Upper lobe of right lung (tissue), 1 donor: ENCODE measurements around the gene RBM17. TPM values are rescaled to one million over a fixed set of nuclear protein-coding genes. Genes with fewer than 3 reads are reported as not detected.

Experiments used
- ATAC-seq: fragments of 200-7000 bp; cut with Tn5 transposase; one replicate; pipeline ENCODE4 v1.9.1; 2020; ENCODE audit warnings: mild to moderate bottlenecking, moderate library complexity
- DNase-seq: peaks from one replicate; pipeline ENCODE4 v3.0.0-alpha.2; 2020
- H3K27ac ChIP-seq: fragments of 200-600 bp; one replicate; pipeline ENCODE4 v1.8.0; 2022
- H3K27me3 ChIP-seq: fragments of 200-600 bp; one replicate; pipeline ENCODE4 v1.8.0; 2022; ENCODE audit warnings: mild to moderate bottlenecking
- H3K36me3 ChIP-seq: fragments of 200-600 bp; one replicate; pipeline ENCODE4 v1.8.0; 2022
- H3K4me1 ChIP-seq: fragments of 200-600 bp; one replicate; pipeline ENCODE4 v1.8.0; 2022
- H3K4me3 ChIP-seq: fragments of 200-600 bp; one replicate; pipeline ENCODE4 v1.8.0; 2022; ENCODE audit warnings: mild to moderate bottlenecking
- H3K9me3 ChIP-seq: fragments of 200-600 bp; one replicate; pipeline ENCODE4 v1.8.0; 2022
- intact Hi-C: fragments of 100-400 bp; cut with DNase I; formaldehyde crosslinking; loops from one replicate; pipeline ENCODE4 v1.11.0; 2022
- total RNA-seq: library from RNA; stranded (reverse); fragmentation: NEBNext Ultra II Directional; extraction: Animal tissue kit (Norgen Biotek cat#: 25700); gene quantifications from one replicate; pipeline ENCODE4 v1.2.1, GENCODE V29; 2021
- TF ChIP-seq, protein P1 (sequence below): fragments of 200-600 bp; IDR thresholded peaks from one replicate; pipeline ENCODE4 v1.8.0; 2022; ENCODE audit warnings: antibody characterized with exemption
- donor health status: DM: no; HTN: yes; CAD: no; lungs with severe emphysema.

Gene RBM17
- total RNA-seq, 1 donor from 2014 or later: 92.5 TPM

DNA sequence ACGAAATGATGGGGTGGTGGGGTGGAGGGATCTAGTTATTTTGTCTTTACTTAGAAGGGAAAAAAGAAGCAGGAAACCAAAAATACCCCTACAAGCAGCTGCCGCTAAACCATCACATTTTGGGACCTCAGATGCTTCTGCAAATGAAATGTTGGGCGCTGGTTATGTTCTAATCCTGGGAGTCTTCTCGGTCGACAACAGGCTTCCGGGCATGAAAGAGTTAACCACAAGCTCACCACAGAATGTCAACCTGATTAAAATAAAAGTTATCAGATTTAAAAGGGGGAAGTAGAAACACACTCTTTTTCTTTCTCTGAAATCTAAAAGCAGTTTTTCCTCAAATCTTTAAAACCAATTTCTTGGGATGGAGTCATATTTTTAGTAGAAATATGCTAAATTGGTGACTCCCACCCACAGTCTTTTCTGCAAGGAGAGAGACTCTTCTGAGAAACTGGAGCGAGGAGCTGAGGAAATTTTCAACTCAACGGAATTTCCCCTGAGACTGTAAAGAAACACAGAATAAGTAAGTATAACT is 43.5 kb upstream of the RBM17 start:
- Histone ChIP-seq H3K27me3 (no peaks in the 10 kb centered on the region), H3K27ac (no peak overlapping the region), H3K9me3 (no peaks in the 10 kb centered on the region), H3K4me3 (no peak overlapping the region), H3K36me3 (no peaks in the 10 kb centered on the region), H3K4me1 (peaks cover 3% of the 10 kb centered on the region)
- TF ChIP-seq, protein P1, sequence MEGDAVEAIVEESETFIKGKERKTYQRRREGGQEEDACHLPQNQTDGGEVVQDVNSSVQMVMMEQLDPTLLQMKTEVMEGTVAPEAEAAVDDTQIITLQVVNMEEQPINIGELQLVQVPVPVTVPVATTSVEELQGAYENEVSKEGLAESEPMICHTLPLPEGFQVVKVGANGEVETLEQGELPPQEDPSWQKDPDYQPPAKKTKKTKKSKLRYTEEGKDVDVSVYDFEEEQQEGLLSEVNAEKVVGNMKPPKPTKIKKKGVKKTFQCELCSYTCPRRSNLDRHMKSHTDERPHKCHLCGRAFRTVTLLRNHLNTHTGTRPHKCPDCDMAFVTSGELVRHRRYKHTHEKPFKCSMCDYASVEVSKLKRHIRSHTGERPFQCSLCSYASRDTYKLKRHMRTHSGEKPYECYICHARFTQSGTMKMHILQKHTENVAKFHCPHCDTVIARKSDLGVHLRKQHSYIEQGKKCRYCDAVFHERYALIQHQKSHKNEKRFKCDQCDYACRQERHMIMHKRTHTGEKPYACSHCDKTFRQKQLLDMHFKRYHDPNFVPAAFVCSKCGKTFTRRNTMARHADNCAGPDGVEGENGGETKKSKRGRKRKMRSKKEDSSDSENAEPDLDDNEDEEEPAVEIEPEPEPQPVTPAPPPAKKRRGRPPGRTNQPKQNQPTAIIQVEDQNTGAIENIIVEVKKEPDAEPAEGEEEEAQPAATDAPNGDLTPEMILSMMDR: no peak
- DNase-seq (no peak), ATAC-seq (no peak)
- intact Hi-C loops: no loop called here

DNA sequence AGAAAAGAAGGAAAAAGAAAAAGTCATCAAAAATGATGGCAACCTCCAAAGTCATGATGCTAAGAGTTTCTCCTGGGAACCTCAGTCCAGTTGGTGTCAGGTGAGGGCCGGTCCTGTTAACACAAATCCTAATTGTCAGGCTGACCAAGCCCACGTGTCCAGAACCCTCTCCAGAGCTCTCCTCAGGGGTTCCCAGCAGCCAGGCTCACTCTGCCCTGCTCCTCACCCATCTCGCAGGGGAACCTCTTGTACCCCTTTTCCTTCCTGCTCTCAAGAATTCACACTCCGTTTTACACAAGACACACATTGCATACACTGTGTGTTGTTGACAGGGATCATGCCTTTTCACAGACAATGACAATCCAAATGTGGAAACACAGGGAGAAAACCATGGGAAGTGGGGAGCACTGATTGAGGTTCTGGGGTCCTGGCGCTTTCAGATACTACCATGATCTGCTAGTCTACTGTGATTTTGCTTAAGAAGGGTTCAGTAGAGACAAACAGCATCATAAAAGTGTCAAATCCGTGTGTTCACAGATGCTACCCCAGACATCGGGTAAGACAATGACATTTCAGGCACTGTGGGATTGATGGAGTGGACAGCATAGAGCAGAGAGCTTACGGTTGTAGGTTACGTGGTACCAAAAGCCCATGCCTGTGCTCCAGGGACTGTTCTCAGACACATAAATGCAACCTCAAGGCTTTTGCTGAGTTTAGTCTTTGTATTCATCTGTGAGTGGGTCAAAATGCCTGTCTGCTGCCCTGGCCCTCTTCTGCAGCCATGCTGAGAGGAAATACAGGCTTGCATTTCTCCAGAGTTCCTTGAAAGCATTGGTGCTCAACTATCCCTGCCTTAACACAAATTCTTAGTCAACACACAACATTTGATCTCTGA is 42.7 kb upstream of the RBM17 start:
- H3K36me3 ChIP-seq: no peaks in the 10 kb centered on the region
- intact Hi-C loops: no loop called here
- TF ChIP-seq, protein P1: no peak
- H3K9me3 ChIP-seq: no peaks in the 10 kb centered on the region
- no peak for DNase-seq
- H3K27ac ChIP-seq: no peak overlapping the region
- H3K4me3 ChIP-seq: no peak overlapping the region
- H3K4me1 ChIP-seq: peaks cover 5% of the 10 kb centered on the region
- no peaks in the 10 kb centered on the region for H3K27me3 ChIP-seq
- ATAC-seq: no peak

DNA sequence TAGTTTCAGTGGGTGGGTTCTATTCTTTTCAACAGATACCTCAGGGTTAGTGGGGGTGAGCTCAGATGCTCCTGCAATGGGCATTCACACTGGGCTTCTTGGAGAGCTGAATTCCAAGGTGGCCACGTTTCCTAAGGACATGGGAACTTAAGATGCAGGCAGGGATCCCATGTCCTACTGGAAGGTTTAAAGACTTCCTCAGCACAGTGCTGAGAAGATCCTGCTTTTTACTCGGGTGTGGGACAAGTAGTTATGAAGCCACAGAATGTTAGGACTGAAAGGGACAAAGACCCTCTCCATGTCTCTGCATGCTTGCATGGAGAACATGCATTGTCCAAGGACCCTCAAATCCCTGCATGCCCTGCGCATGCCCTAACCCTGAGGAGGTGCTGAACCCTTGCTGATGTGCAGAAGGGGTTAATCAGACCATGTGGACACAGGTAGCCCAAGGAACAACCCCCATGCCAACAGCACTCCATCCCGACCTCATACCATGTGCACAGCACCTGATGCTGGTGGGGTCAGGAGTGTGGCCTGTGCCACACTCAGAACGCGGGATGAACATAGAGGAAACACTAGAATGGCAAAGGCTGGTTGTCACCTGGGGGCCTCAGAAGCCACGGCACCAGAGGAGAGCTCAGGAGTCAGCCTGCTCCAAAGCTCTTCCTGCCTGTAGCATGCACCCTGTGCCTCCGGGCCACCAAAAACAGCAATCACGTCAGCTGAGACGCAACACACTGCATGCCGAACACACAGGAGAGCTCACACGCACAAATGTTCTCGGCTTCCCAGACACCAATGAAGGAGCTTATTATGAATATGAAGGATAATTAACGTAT is 41.8 kb upstream of the RBM17 start:
- Histone ChIP-seq H3K27ac (no peak overlapping the region), H3K4me1 (peaks cover 13% of the 10 kb centered on the region), H3K9me3 (no peaks in the 10 kb centered on the region), H3K4me3 (no peak overlapping the region), H3K27me3 (no peaks in the 10 kb centered on the region), H3K36me3 (no peaks in the 10 kb centered on the region)
- ATAC-seq: no peak
- TF ChIP-seq, protein P1: no peak
- DNase-seq: no peak
- intact Hi-C loops: no loop called here

DNA sequence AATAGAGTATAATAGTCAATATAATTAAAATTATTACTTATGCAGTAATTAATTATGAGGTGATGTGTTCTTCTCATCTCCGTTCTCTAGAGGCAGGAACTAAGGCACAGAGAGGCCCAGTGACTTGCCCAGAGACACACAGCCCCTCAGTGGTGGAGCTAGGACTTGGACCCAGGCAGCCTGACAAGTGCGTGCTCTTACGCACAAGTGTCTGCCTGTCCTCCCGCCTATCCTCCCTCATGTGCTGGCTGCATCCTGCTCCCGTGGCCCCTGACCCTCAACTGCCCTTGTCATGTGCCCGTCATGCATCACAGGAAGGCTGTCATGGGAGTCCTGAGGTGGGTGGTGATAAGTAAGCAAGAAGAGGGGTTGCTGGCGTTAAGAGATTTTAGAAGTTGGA is 41.0 kb upstream of the RBM17 start:
- peaks cover 21% of the 10 kb centered on the region for H3K4me1 ChIP-seq
- no peaks in the 10 kb centered on the region for H3K27me3 ChIP-seq
- H3K4me3 ChIP-seq: no peak overlapping the region
- TF ChIP-seq, protein P1: no peak
- DNase-seq: no peak
- ATAC-seq: no peak
- H3K27ac ChIP-seq: no peak overlapping the region
- intact Hi-C loops: no loop called here
- no peaks in the 10 kb centered on the region for H3K36me3 ChIP-seq
- H3K9me3 ChIP-seq: no peaks in the 10 kb centered on the region

DNA sequence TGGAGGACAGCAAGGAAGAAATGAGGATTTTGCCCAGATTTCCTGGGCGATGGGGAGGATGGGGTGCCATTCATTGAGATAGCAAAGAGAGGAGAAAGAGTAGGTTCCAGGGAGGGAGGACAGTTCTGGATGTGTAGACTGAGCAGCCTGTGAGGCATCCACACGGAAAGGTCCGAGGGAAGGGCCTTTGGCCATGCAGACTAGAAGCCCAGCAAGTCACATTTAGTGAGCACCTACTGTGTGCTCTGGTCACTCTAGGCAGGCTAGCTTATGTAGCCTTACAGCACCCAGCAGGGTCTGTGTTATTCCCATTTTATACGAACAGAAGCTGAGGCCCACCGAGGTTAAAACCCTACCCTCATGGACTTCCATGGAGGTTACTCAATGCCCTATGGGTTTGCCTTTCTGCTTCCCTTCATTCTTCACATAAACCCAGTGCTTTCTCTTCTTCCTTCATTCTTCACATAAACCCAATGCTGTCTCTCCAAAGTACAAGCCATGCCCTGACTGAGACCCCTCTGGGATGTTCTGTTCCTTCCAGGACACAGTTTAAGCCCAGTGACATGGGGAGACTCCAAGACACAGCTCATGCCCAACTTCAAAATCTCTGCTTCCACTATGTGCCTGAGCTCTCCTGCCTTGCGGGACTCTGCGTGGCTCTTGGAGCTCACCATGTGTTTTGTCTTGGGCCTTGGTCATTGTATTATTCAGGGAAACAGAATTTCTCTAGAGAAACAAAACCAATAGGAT is 40.4 kb upstream of the RBM17 start:
- ATAC-seq (no peak), DNase-seq (no peak)
- Histone ChIP-seq H3K36me3 (no peaks in the 10 kb centered on the region), H3K4me3 (no peak overlapping the region), H3K4me1 (peaks cover 27% of the 10 kb centered on the region), H3K27me3 (no peaks in the 10 kb centered on the region), H3K9me3 (no peaks in the 10 kb centered on the region), H3K27ac (no peak overlapping the region)
- TF ChIP-seq, protein P1: no peak
- intact Hi-C loops: no loop called here
